Hepatocyte (in vitro differentiated cells): ENCODE results near the gene ATG13. TPM values are rescaled to one million over a fixed set of nuclear protein-coding genes. Genes with fewer than 3 reads are reported as not detected.
A peak's percentile ranks its signal among the peaks of the same experiment; 100 is the strongest.

ENCODE experiments used
- DNase-seq: peaks from one replicate; pipeline ENCODE4 v3.0.0-alpha.2; 2016; ENCODE audit warnings: low spot score
- H2AFZ ChIP-seq: fragments of 200-600 bp; sonication (generic); 2 replicates; pipeline ENCODE4 v1.6.0; 2016; ENCODE audit warnings: antibody characterized with exemption, mild to moderate bottlenecking
- H3K27ac ChIP-seq: fragments of 200-600 bp; sonication (generic); 2 replicates; pipeline ENCODE4 v1.5.1; 2016; ENCODE audit warnings: mild to moderate bottlenecking
- H3K27me3 ChIP-seq: fragments of 200-600 bp; sonication (generic); 2 replicates; pipeline ENCODE4 v1.6.1; 2016
- H3K36me3 ChIP-seq: fragments of 200-600 bp; sonication (generic); replicated peaks from 2 replicates; pipeline ENCODE4 v1.5.1; 2016; ENCODE audit warnings: low read depth; ENCODE audit not compliant: insufficient read depth
- H3K4me1 ChIP-seq: fragments of 200-600 bp; sonication (generic); 2 replicates; pipeline ENCODE4 v1.5.1; 2016; ENCODE audit warnings: mild to moderate bottlenecking, moderate library complexity; ENCODE audit not compliant: insufficient read depth
- H3K4me2 ChIP-seq: fragments of 200-600 bp; sonication (generic); 2 replicates; pipeline ENCODE4 v1.6.0; 2016
- H3K4me3 ChIP-seq: fragments of 200-600 bp; sonication (generic); 2 replicates; pipeline ENCODE4 v1.5.1; 2016; ENCODE audit warnings: mild to moderate bottlenecking
- H3K79me2 ChIP-seq: fragments of 200-600 bp; sonication (generic); 2 replicates; pipeline ENCODE4 v1.6.0; 2017; ENCODE audit warnings: mild to moderate bottlenecking
- H3K9me2 ChIP-seq: fragments of 200-600 bp; sonication (generic); replicated peaks from 2 replicates; pipeline ENCODE4 v1.6.0; 2017; ENCODE audit warnings: mild to moderate bottlenecking; ENCODE audit not compliant: insufficient read depth
- H3K9me3 ChIP-seq: fragments of 200-600 bp; sonication (generic); 2 replicates; pipeline ENCODE4 v1.5.1; 2016; ENCODE audit warnings: low read depth, mild to moderate bottlenecking
- H4K20me1 ChIP-seq: fragments of 200-600 bp; sonication (generic); 2 replicates; pipeline ENCODE4 v1.6.0; 2016; ENCODE audit warnings: mild to moderate bottlenecking; ENCODE audit not compliant: insufficient read depth, poor library complexity, severe bottlenecking
- EZH2 ChIP-seq: fragments of 200-600 bp; sonication (generic); IDR thresholded peaks from 2 replicates; pipeline ENCODE4 v1.6.1; 2016; ENCODE audit warnings: antibody characterized with exemption, mild to moderate bottlenecking, borderline replicate concordance
- EZH2phosphoT487 ChIP-seq: fragments of 200-600 bp; sonication (generic); IDR thresholded peaks from one replicate; pipeline ENCODE4 v1.6.1; 2018; ENCODE audit warnings: antibody characterized with exemption, mild to moderate bottlenecking, low read depth, moderate library complexity; ENCODE audit not compliant: unreplicated experiment, severe bottlenecking
- WGBS: methylation state at CpG from one replicate; pipeline ENCODE4 v1.1.6; 2016; ENCODE audit warnings: low lambda C conversion rate; ENCODE audit errors: missing lambda C conversion rate; 5-methylcytosine and 5-hydroxymethylcytosine counted together
- polyA plus RNA-seq: library from polyadenylated mRNA; unstranded; fragments of >200 nt; fragmentation: Nextera tagmentation; extraction: Ambion mirVana; gene quantifications from 2 replicates; pipeline ENCODE4 v1.2.1, GENCODE V29; 2016
- total RNA-seq: library from RNA; depleted of rRNA; stranded (reverse); fragments of >200 nt; gene quantifications from 2 replicates; pipeline ENCODE4 v1.2.3, GENCODE V29; 2014
- TF ChIP-seq, protein P1 (sequence below): fragments of 200-600 bp; sonication (generic); IDR thresholded peaks from 2 replicates; pipeline ENCODE4 v1.5.1; 2016; ENCODE audit warnings: antibody characterized with exemption, mild to moderate bottlenecking; ENCODE audit not compliant: poor library complexity

Gene ATG13
- total and polyA plus RNA-seq, 2 experiments from 2014 or later = 50.9 to 60.8 TPM

DNA sequence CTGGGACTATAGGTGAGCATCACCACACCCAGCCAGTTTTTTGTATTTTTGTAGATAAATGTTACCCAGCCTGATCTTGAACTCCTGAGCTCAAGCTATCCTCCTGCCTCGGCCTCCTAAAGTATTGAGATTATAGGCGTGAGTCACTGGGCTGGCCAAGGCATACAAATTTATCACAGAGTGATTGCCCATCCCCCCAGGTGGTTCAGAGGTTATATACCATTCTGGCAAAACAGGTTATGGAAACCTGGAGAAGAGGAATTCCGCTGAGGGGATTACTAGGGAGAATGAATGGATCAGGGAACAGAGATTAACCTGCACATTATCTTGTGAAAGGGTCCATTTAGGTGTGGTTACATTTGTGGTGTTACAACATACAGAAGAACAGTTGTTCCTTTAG lies 8.1 kb downstream of the ATG13 start:
- Histone ChIP-seq H2AFZ (no peak overlapping the region), H3K27me3 (no peaks in the 10 kb centered on the region), H3K9me2 (no peaks in the 10 kb centered on the region), H3K9me3 (no peaks in the 10 kb centered on the region), H3K4me2 (no peak overlapping the region), H3K27ac (no peak overlapping the region), H3K79me2 (peaks cover 75% of the 10 kb centered on the region), H4K20me1 (peaks cover 5% of the 10 kb centered on the region), H3K4me3 (no peak overlapping the region), H3K36me3 (no peaks in the 10 kb centered on the region), H3K4me1 (no peaks in the 10 kb centered on the region)
- peak; percentile 8 for DNase-seq
- WGBS = 79% methylated on average over 3 of the region's 3 CpGs
- TF ChIP-seq EZH2 (no peak), EZH2phosphoT487 (no peak)
- TF ChIP-seq, protein P1, sequence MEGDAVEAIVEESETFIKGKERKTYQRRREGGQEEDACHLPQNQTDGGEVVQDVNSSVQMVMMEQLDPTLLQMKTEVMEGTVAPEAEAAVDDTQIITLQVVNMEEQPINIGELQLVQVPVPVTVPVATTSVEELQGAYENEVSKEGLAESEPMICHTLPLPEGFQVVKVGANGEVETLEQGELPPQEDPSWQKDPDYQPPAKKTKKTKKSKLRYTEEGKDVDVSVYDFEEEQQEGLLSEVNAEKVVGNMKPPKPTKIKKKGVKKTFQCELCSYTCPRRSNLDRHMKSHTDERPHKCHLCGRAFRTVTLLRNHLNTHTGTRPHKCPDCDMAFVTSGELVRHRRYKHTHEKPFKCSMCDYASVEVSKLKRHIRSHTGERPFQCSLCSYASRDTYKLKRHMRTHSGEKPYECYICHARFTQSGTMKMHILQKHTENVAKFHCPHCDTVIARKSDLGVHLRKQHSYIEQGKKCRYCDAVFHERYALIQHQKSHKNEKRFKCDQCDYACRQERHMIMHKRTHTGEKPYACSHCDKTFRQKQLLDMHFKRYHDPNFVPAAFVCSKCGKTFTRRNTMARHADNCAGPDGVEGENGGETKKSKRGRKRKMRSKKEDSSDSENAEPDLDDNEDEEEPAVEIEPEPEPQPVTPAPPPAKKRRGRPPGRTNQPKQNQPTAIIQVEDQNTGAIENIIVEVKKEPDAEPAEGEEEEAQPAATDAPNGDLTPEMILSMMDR = no peak

DNA sequence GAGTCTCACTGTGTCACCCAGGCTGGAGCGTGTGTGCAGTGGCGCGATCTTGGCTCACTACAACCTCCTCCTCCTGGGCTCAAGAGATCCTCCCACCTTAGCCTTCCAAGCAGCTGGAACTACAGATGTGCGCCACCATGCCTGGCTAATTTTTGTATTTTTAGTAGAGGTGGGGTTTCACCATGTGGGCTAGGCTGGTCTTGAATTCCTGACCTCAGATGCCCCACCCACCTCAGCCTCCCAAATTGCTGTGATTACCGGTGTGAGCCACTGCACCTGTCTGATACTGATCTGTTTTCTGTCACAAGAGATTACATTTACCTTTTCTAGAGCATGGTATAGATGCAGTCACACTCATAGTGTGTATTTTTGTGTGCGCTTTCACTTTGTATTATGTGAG lies 11.6 kb downstream of the ATG13 start:
- TF ChIP-seq EZH2phosphoT487 = no peak
- Histone ChIP-seq H3K9me2 (no peaks in the 10 kb centered on the region), H3K4me2 (no peak overlapping the region), H3K27ac (no peak overlapping the region), H3K79me2 (peaks cover 48% of the 10 kb centered on the region), H2AFZ (no peak overlapping the region), H3K27me3 (no peaks in the 10 kb centered on the region), H3K4me3 (no peak overlapping the region), H4K20me1 (no peaks in the 10 kb centered on the region), H3K4me1 (no peaks in the 10 kb centered on the region), H3K36me3 (no peaks in the 10 kb centered on the region), H3K9me3 (no peaks in the 10 kb centered on the region)
- WGBS = 88% methylated on average over 6 of the region's 6 CpGs
- DNase-seq = no peak

DNA sequence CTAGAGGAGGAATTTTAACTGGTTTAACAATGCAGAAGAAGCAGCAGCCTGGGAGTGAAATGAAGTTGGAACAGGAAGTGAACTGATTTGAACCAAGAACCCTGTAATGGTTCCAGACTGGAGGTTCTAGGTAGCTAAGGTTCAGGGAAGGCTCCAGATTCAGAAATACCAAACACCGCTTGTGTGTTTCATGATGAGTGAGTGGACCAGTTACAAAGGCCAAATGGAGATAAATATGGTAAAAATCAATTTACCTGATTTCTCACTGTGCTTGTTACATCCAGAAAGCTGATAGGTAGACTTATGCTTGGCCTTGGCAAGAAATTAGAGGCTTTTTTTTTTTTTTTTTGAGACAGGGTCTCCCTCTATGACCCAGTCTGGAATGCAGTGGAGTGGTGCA lies 12.9 kb downstream of the ATG13 start:
- Histone ChIP-seq H4K20me1 (no peaks in the 10 kb centered on the region), H3K79me2 (peaks cover 40% of the 10 kb centered on the region), H3K4me3 (no peak overlapping the region), H3K27me3 (no peaks in the 10 kb centered on the region), H3K36me3 (no peaks in the 10 kb centered on the region), H3K4me2 (no peak overlapping the region), H3K27ac (no peak overlapping the region), H3K4me1 (no peaks in the 10 kb centered on the region), H2AFZ (no peak overlapping the region), H3K9me2 (no peaks in the 10 kb centered on the region), H3K9me3 (no peaks in the 10 kb centered on the region)
- no peak for DNase-seq
- TF ChIP-seq EZH2phosphoT487 (no peak), EZH2 (no peak)
- TF ChIP-seq, protein P1 = no peak
- 97% methylated on average over 1 of the region's 1 CpG for WGBS

DNA sequence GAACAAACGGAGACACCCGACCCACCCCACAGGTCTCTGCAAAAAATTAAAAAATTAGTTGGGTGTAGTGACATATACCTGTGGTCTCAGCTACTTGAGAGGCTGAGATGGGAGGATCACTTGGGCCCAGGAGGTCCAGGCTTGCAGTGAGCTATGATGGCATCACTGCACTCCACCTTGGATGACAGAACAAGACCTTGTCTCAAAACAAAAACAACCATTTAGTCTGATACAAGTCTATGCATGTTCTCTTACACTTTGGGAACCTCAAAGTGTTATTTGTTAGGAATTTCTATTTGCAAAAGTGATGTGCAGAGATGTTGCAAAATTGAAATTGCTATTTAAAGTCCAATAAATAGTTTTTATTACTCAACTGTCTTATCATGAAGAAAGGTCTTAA lies 14.3 kb downstream of the ATG13 start:
- Histone ChIP-seq H3K9me3 (no peaks in the 10 kb centered on the region), H3K27ac (no peak overlapping the region), H3K4me3 (no peak overlapping the region), H3K79me2 (peaks cover 31% of the 10 kb centered on the region), H3K36me3 (no peaks in the 10 kb centered on the region), H3K9me2 (no peaks in the 10 kb centered on the region), H3K4me2 (no peak overlapping the region), H3K4me1 (no peaks in the 10 kb centered on the region), H4K20me1 (no peaks in the 10 kb centered on the region), H3K27me3 (no peaks in the 10 kb centered on the region), H2AFZ (no peak overlapping the region)
- DNase-seq = no peak
- no peak for TF ChIP-seq EZH2
- TF ChIP-seq, protein P1 = no peak
- TF ChIP-seq EZH2phosphoT487 = no peak
- WGBS = 95% methylated on average over 2 of the region's 2 CpGs
